Activated CD4-positive, alpha-beta T cell treated with anti-CD3 and anti-CD28 coated beads, Interleukin-2, amount 10 ng/mL, durations not matched to agents 24 days and 14 days (primary cell): Measurements from ENCODE around the gene RABGAP1. TPM values are rescaled to one million over a fixed set of nuclear protein-coding genes. Genes with fewer than 3 reads are reported as not detected.

Experiments
- DNase-seq: peaks from one replicate; pipeline ENCODE4 v3.0.0; 2022
- H3K27ac Mint-ChIP-seq: one replicate; pipeline ENCODE4 v1.8.0; 2022; ENCODE audit warnings: mild to moderate bottlenecking, mixed read lengths
- H3K27me3 Mint-ChIP-seq: one replicate; pipeline ENCODE4 v1.8.0; 2022; ENCODE audit warnings: mixed read lengths
- H3K36me3 Mint-ChIP-seq: one replicate; pipeline ENCODE4 v1.8.0; 2022; ENCODE audit warnings: low read depth, mild to moderate bottlenecking, mixed read lengths
- H3K4me1 Mint-ChIP-seq: one replicate; pipeline ENCODE4 v1.8.0; 2021; ENCODE audit warnings: mixed read lengths
- H3K4me3 Mint-ChIP-seq: one replicate; pipeline ENCODE4 v1.8.0; 2022; ENCODE audit warnings: mild to moderate bottlenecking, moderate library complexity, mixed read lengths
- H3K9me3 Mint-ChIP-seq: one replicate; pipeline ENCODE4 v1.8.0; 2021; ENCODE audit warnings: mixed read lengths
- intact Hi-C: fragments of 100-400 bp; cut with micrococcal nuclease; formaldehyde crosslinking; loops from one replicate; pipeline ENCODE4 v1.15.1; 2023
- total RNA-seq: library from RNA; stranded (reverse); gene quantifications from 2 replicates; pipeline ENCODE4 v1.2.3, GENCODE V29; 2022

Gene RABGAP1
- total RNA-seq, 1 donor from 2014 or later: 25.7 TPM

GRCh38 chr9:123003466-123003865 lies 62.6 kb downstream of the RABGAP1 start:
- no peak overlapping the region for H3K27ac Mint-ChIP-seq
- intact Hi-C loops: no loop called here

GRCh38 chr9:123005964-123006363 lies 65.1 kb downstream of the RABGAP1 start:
- DNase-seq: no peak
- Mint-ChIP-seq H3K4me3 (no peak overlapping the region), H3K36me3 (peaks cover 3% of the 10 kb centered on the region), H3K4me1 (no peaks in the 10 kb centered on the region), H3K9me3 (no peaks in the 10 kb centered on the region), H3K27me3 (no peaks in the 10 kb centered on the region), H3K27ac (no peak overlapping the region)
- intact Hi-C loops: no loop called here

More at GRCh38 chr9:123003466-123003865, 62.6 kb downstream of the RABGAP1 start:
- DNase-seq: no peak
- H3K36me3 Mint-ChIP-seq: peaks cover 10% of the 10 kb centered on the region
- no peak overlapping the region for H3K4me3 Mint-ChIP-seq
- no peaks in the 10 kb centered on the region for H3K9me3 Mint-ChIP-seq
- H3K4me1 Mint-ChIP-seq: no peaks in the 10 kb centered on the region
- H3K27me3 Mint-ChIP-seq: no peaks in the 10 kb centered on the region

- no peak overlapping the region for H3K27ac Mint-ChIP-seq
- DNase-seq: no peak
- peaks cover 12% of the 10 kb centered on the region for H3K36me3 Mint-ChIP-seq
- H3K4me1 Mint-ChIP-seq: no peaks in the 10 kb centered on the region
- intact Hi-C loops: no loop called here
- H3K27me3 Mint-ChIP-seq: no peaks in the 10 kb centered on the region
- H3K9me3 Mint-ChIP-seq: no peaks in the 10 kb centered on the region
- no peak overlapping the region for H3K4me3 Mint-ChIP-seq
Observed at GRCh38 chr9:123007269-123007668, 66.4 kb downstream of the RABGAP1 start.

- H3K36me3 Mint-ChIP-seq: peaks cover 26% of the 10 kb centered on the region
- no peak overlapping the region for H3K4me3 Mint-ChIP-seq
- intact Hi-C loops: no loop called here
Observed at GRCh38 chr9:123008909-123009308, 68.1 kb downstream of the RABGAP1 start.

GRCh38 chr9:123011380-123011779 lies 70.6 kb downstream of the RABGAP1 start:
- H3K36me3 Mint-ChIP-seq: peaks cover 46% of the 10 kb centered on the region
- no peak for DNase-seq
- no peaks in the 10 kb centered on the region for H3K27me3 Mint-ChIP-seq
- H3K4me3 Mint-ChIP-seq: no peak overlapping the region
- no peak overlapping the region for H3K27ac Mint-ChIP-seq
- no peaks in the 10 kb centered on the region for H3K4me1 Mint-ChIP-seq
- peaks cover 4% of the 10 kb centered on the region for H3K9me3 Mint-ChIP-seq
- intact Hi-C loops: no loop called here

More at GRCh38 chr9:123008909-123009308, 68.1 kb downstream of the RABGAP1 start:
- H3K27ac Mint-ChIP-seq: no peak overlapping the region
- H3K4me1 Mint-ChIP-seq: no peaks in the 10 kb centered on the region
- no peaks in the 10 kb centered on the region for H3K27me3 Mint-ChIP-seq
- no peak for DNase-seq
- H3K9me3 Mint-ChIP-seq: peaks cover 4% of the 10 kb centered on the region

- H3K9me3 Mint-ChIP-seq: peaks cover 4% of the 10 kb centered on the region
- no peaks in the 10 kb centered on the region for H3K27me3 Mint-ChIP-seq
- DNase-seq: no peak
- intact Hi-C loops: no loop called here
- H3K27ac Mint-ChIP-seq: no peak overlapping the region
- peaks cover 49% of the 10 kb centered on the region for H3K36me3 Mint-ChIP-seq
- no peaks in the 10 kb centered on the region for H3K4me1 Mint-ChIP-seq
- no peak overlapping the region for H3K4me3 Mint-ChIP-seq
Observed at GRCh38 chr9:123011878-123012528, 71.2 kb downstream of the RABGAP1 start.

- Mint-ChIP-seq H3K9me3 (peaks cover 4% of the 10 kb centered on the region), H3K27me3 (no peaks in the 10 kb centered on the region), H3K27ac (no peak overlapping the region), H3K36me3 (peaks cover 52% of the 10 kb centered on the region), H3K4me3 (no peak overlapping the region), H3K4me1 (no peaks in the 10 kb centered on the region)
- intact Hi-C loops: no loop called here
- no peak for DNase-seq
Observed at GRCh38 chr9:123016631-123017030, 75.8 kb downstream of the RABGAP1 start.

GRCh38 chr9:123020796-123021195 lies 80.0 kb downstream of the RABGAP1 start:
- H3K4me1 Mint-ChIP-seq: no peaks in the 10 kb centered on the region
- H3K27me3 Mint-ChIP-seq: no peaks in the 10 kb centered on the region
- DNase-seq: no peak
- no peaks in the 10 kb centered on the region for H3K9me3 Mint-ChIP-seq
- intact Hi-C loops: no loop called here
- peaks cover 25% of the 10 kb centered on the region for H3K36me3 Mint-ChIP-seq
- no peak overlapping the region for H3K4me3 Mint-ChIP-seq
- H3K27ac Mint-ChIP-seq: no peak overlapping the region

- Mint-ChIP-seq H3K27me3 (no peaks in the 10 kb centered on the region), H3K27ac (no peak overlapping the region), H3K4me1 (peaks cover 2% of the 10 kb centered on the region), H3K4me3 (no peak overlapping the region), H3K36me3 (peaks cover 25% of the 10 kb centered on the region), H3K9me3 (no peaks in the 10 kb centered on the region)
- intact Hi-C loops: no loop called here
- DNase-seq: no peak
Observed at GRCh38 chr9:123026425-123026824, 85.6 kb downstream of the RABGAP1 start.

- no peak overlapping the region for H3K4me3 Mint-ChIP-seq
- peaks cover 25% of the 10 kb centered on the region for H3K36me3 Mint-ChIP-seq
- DNase-seq: no peak
- intact Hi-C loops: no loop called here
- H3K27me3 Mint-ChIP-seq: no peaks in the 10 kb centered on the region
- H3K27ac Mint-ChIP-seq: no peak overlapping the region
- peaks cover 2% of the 10 kb centered on the region for H3K4me1 Mint-ChIP-seq
- H3K9me3 Mint-ChIP-seq: no peaks in the 10 kb centered on the region
Observed at GRCh38 chr9:123027517-123027916, 86.7 kb downstream of the RABGAP1 start.

- intact Hi-C loops: no loop called here
- no peaks in the 10 kb centered on the region for H3K9me3 Mint-ChIP-seq
- DNase-seq: no peak
Observed at GRCh38 chr9:123028136-123028535, 87.3 kb downstream of the RABGAP1 start.

GRCh38 chr9:123028973-123029372 lies 88.2 kb downstream of the RABGAP1 start:
- Mint-ChIP-seq H3K4me3 (no peak overlapping the region), H3K9me3 (no peaks in the 10 kb centered on the region), H3K4me1 (peaks cover 2% of the 10 kb centered on the region), H3K27me3 (no peaks in the 10 kb centered on the region), H3K27ac (no peak overlapping the region), H3K36me3 (peaks cover 18% of the 10 kb centered on the region)
- no peak for DNase-seq
- intact Hi-C loops: no loop called here

More at GRCh38 chr9:123028136-123028535, 87.3 kb downstream of the RABGAP1 start:
- Mint-ChIP-seq H3K36me3 (peaks cover 20% of the 10 kb centered on the region), H3K27ac (no peak overlapping the region), H3K27me3 (no peaks in the 10 kb centered on the region), H3K4me3 (no peak overlapping the region), H3K4me1 (peaks cover 2% of the 10 kb centered on the region)

- DNase-seq: no peak
- intact Hi-C loops: no loop called here
- H3K27ac Mint-ChIP-seq: no peak overlapping the region
- no peak overlapping the region for H3K4me3 Mint-ChIP-seq
- H3K9me3 Mint-ChIP-seq: no peaks in the 10 kb centered on the region
- H3K4me1 Mint-ChIP-seq: peaks cover 2% of the 10 kb centered on the region
- peaks cover 15% of the 10 kb centered on the region for H3K36me3 Mint-ChIP-seq
- no peaks in the 10 kb centered on the region for H3K27me3 Mint-ChIP-seq
Observed at GRCh38 chr9:123031963-123032362, 91.1 kb downstream of the RABGAP1 start.

GRCh38 chr9:123033352-123033751 lies 92.5 kb downstream of the RABGAP1 start, which contains the start of gene GPR21:
Gene GPR21, plus strand, starts transcription at chr9:123033667. Its CDS starts 900 bp downstream, at chr9:123034567.
- intact Hi-C loops: no loop called here
- Mint-ChIP-seq H3K4me3 (no peak within 1 kb of the TSS), H3K9me3 (no peaks in the 10 kb centered on the region), H3K36me3 (peaks cover 11% of the 10 kb centered on the region), H3K27ac (no peak within 1 kb of the TSS), H3K4me1 (peaks cover 2% of the 10 kb centered on the region), H3K27me3 (no peaks in the 10 kb centered on the region)
- DNase-seq: no peak
